GM12878 (cell line): Measurements from ENCODE around the gene MARK4. TPM values are rescaled to one million over a fixed set of nuclear protein-coding genes. Genes with fewer than 3 reads are reported as not detected.

Experiments used
- ATAC-seq: fragments of 200-7000 bp; cut with Tn5 transposase; 3 replicates; pipeline ENCODE4 v1.9.1; 2020; ENCODE audit warnings: mild to moderate bottlenecking, moderate library complexity
- BruUV-seq: library from RNA; stranded (reverse); fragments of 400-500 nt; replicated peaks from 2 replicates; lab custom pipeline; 2021; lab: Mats Ljungman, UMichigan
- CTCF ChIA-PET: fragments of 300-600 bp; sonication (Branson Sonifier 250); formaldehyde crosslinking; extraction: SDS; loops from one replicate; lab custom pipeline; 2021; ENCODE audit warnings: inconsistent platforms; lab: Yijun Ruan, JAX
- POLR2A ChIA-PET: fragments of 350-600 bp; formaldehyde crosslinking; extraction: SDS; loops from one replicate; lab custom pipeline; 2021; ENCODE audit warnings: inconsistent platforms; lab: Charles Lee
- RAD21 ChIA-PET: fragments of 300-600 bp; sonication (Branson Sonifier 250); formaldehyde crosslinking; loops from one replicate; lab custom pipeline; 2023; ENCODE audit warnings: antibody characterized with exemption; ENCODE audit not compliant: unreplicated experiment; lab: Charles Lee
- SMC1A ChIA-PET: fragments of 300-600 bp; sonication (Branson Sonifier 250); formaldehyde crosslinking; loops from one replicate; lab custom pipeline; 2023; ENCODE audit not compliant: unreplicated experiment, uncharacterized antibody; lab: Charles Lee
- DNase-seq: peaks from one replicate; pipeline ENCODE4 v3.0.0-alpha.2; 2011; ENCODE audit warnings: low read depth, low spot score
- FAIRE-seq: peaks from 3 replicates; lab custom pipeline; 2011; peaks lifted over from hg19 to GRCh38; lab: Jason Lieb, UNC
- H2AFZ ChIP-seq: 2 replicates; pipeline ENCODE4 v1.6.0; 2011; ENCODE audit warnings: low read depth, low read length, control low read depth; ENCODE audit not compliant: control insufficient read depth
- H3K27ac ChIP-seq: 2 replicates; pipeline ENCODE4 v1.5.1; 2011; ENCODE audit warnings: control low read depth; ENCODE audit not compliant: control insufficient read depth, insufficient read depth
- H3K27me3 ChIP-seq, 2 experiments: replicated peaks in 1 of 2; 2 replicates each; pipeline versions ENCODE4 v1.6.0 to v1.6.1; 2011; ENCODE audit warnings: low read length in 1 of 2; ENCODE audit not compliant: control insufficient read depth in 2 of 2, insufficient read depth in 2 of 2
- H3K36me3 ChIP-seq, 2 experiments: 2 replicates each; pipeline ENCODE4 v1.5.1; 2011; ENCODE audit warnings: low read length in 1 of 2; ENCODE audit not compliant: control insufficient read depth in 2 of 2, insufficient read depth in 2 of 2
- H3K4me1 ChIP-seq: 2 replicates; pipeline ENCODE4 v1.6.1; 2011; ENCODE audit warnings: mild to moderate bottlenecking, low read length, moderate library complexity, mixed read lengths; ENCODE audit not compliant: control insufficient read depth, insufficient read depth
- H3K4me2 ChIP-seq: 2 replicates; pipeline ENCODE4 v1.6.0; 2011; ENCODE audit warnings: control low read depth; ENCODE audit not compliant: control insufficient read depth, insufficient read depth
- H3K4me3 ChIP-seq: fragments of 200-600 bp; sonication (generic); 2 replicates; pipeline ENCODE4 v1.5.1; 2016
- H3K79me2 ChIP-seq: 2 replicates; pipeline ENCODE4 v1.6.0; 2011; ENCODE audit warnings: low read length; ENCODE audit not compliant: control insufficient read depth, insufficient read depth
- H3K9ac ChIP-seq: 2 replicates; pipeline ENCODE4 v1.8.0; 2011; ENCODE audit warnings: low read length, control low read depth, mixed read lengths; ENCODE audit not compliant: control insufficient read depth, insufficient read depth
- H3K9me3 ChIP-seq: replicated peaks from 3 replicates; pipeline ENCODE4 v1.5.1; 2011; ENCODE audit warnings: mild to moderate bottlenecking, low read length; ENCODE audit not compliant: control insufficient read depth, insufficient read depth
- H4K20me1 ChIP-seq: 2 replicates; pipeline ENCODE4 v1.6.0; 2011; ENCODE audit not compliant: control insufficient read depth, insufficient read depth
- CREB1 ChIP-seq: IDR thresholded peaks from 2 replicates; pipeline ENCODE4 v1.6.1; 2012; ENCODE audit warnings: low read depth, mild to moderate bottlenecking, inconsistent platforms
- ESRRA ChIP-seq: IDR thresholded peaks from 2 replicates; pipeline ENCODE4 v1.6.1; 2012; ENCODE audit warnings: mild to moderate bottlenecking, low read length, improper control_type of control experiment
- GATAD2B ChIP-seq: fragments of 450-650 bp; conservative IDR thresholded peaks from 2 replicates; pipeline ENCODE4 v1.6.1; 2017; ENCODE audit warnings: low read depth, mild to moderate bottlenecking, moderate library complexity
- HCFC1 ChIP-seq: fragments of 150-350 bp; IDR thresholded peaks from 2 replicates; pipeline ENCODE4 v1.6.1; 2014; ENCODE audit warnings: low read length
- HDAC2 ChIP-seq: fragments of 200-600 bp; sonication (generic); IDR thresholded peaks from 2 replicates; pipeline ENCODE4 v1.6.1; 2017
- IKZF1 ChIP-seq: fragments of 450-650 bp; conservative IDR thresholded peaks from 2 replicates; pipeline ENCODE4 v1.6.1; 2017; ENCODE audit warnings: antibody characterized with exemption, mild to moderate bottlenecking
- MYB ChIP-seq: fragments of 150-350 bp; IDR thresholded peaks from 2 replicates; pipeline ENCODE4 v1.6.1; 2014; ENCODE audit warnings: mild to moderate bottlenecking, low read depth, low read length, borderline replicate concordance
- NR2C2 ChIP-seq: IDR thresholded peaks from 2 replicates; pipeline ENCODE4 v1.6.1; 2011; ENCODE audit warnings: borderline replicate concordance, low read depth; ENCODE audit not compliant: control insufficient read depth, insufficient read length
- NR2F1 ChIP-seq: fragments of 450-650 bp; conservative IDR thresholded peaks from 2 replicates; pipeline ENCODE4 v1.6.1; 2017; ENCODE audit warnings: mild to moderate bottlenecking
- PAX5 ChIP-seq: IDR thresholded peaks from 2 replicates; pipeline ENCODE4 v1.6.1; 2011; ENCODE audit warnings: low read depth, low read length, borderline replicate concordance
- POLR2A ChIP-seq: IDR thresholded peaks from 2 replicates; pipeline ENCODE4 v1.6.1; 2011; ENCODE audit warnings: low read depth, mild to moderate bottlenecking, low read length
- POLR2AphosphoS5 ChIP-seq: IDR thresholded peaks from 2 replicates; pipeline ENCODE4 v1.6.1; 2011; ENCODE audit warnings: mild to moderate bottlenecking, low read length, inconsistent platforms
- PRDM15 ChIP-seq: fragments of 450-650 bp; formaldehyde crosslinking; IDR thresholded peaks from 2 replicates; pipeline ENCODE4 v1.4.0; 2020; ENCODE audit warnings: mild to moderate bottlenecking, moderate library complexity
- SP1 ChIP-seq: IDR thresholded peaks from one replicate; pipeline ENCODE4 v1.6.1; 2011; ENCODE audit warnings: low read depth, low read length
- SREBF2 ChIP-seq: IDR thresholded peaks from 2 replicates; pipeline ENCODE4 v1.6.1; 2012; ENCODE audit warnings: mild to moderate bottlenecking, low read length
- SRF ChIP-seq, 2 experiments: IDR thresholded peaks; 2 replicates each; pipeline ENCODE4 v1.6.1; 2011; ENCODE audit warnings: low read depth in 2 of 2, low read length in 2 of 2, mild to moderate bottlenecking in 1 of 2, moderate library complexity in 1 of 2
- SUPT20H ChIP-seq: IDR thresholded peaks from 2 replicates; pipeline ENCODE4 v1.6.1; 2011; ENCODE audit warnings: low read depth, mild to moderate bottlenecking, low read length, moderate library complexity, borderline replicate concordance; ENCODE audit not compliant: control insufficient read depth
- TBL1XR1 ChIP-seq: IDR thresholded peaks from 2 replicates; pipeline ENCODE4 v1.6.1; 2012; ENCODE audit warnings: low read depth, low read length, improper control_type of control experiment
- WGBS: methylation state at CpG from one replicate; pipeline ENCODE4 v1.1.6; 2016; ENCODE audit warnings: low lambda C conversion rate; ENCODE audit not compliant: insufficient replicate concordance, insufficient coverage; ENCODE audit errors: missing lambda C conversion rate; 5-methylcytosine and 5-hydroxymethylcytosine counted together
- in situ Hi-C: fragments of 300-500 bp; cut with MboI; formaldehyde crosslinking; loops from 9 replicates; pipeline ENCODE4 v1.14.3; 2018; ENCODE audit warnings: mixed read lengths
- intact Hi-C: fragments of 100-400 bp; cut with micrococcal nuclease; formaldehyde crosslinking; loops from one replicate; pipeline ENCODE4 v1.14.2; 2022; ENCODE audit not compliant: unreplicated experiment
- polyA plus RNA-seq, 11 experiments: library from polyadenylated mRNA; depleted of rRNA in 4 of 11; unstranded in 6 of 11; stranded (reverse) in 5 of 11; fragments of >200 nt; fragmentation: Nextera tagmentation in 4 of 11; fragmentation: Illumina TruSeq in 1 of 11; extraction: Ambion mirVana in 4 of 11; extraction: Trizol in 1 of 11; gene quantifications; 1 replicate in 1 of 11; 2 replicates in 10 of 11; pipeline versions ENCODE4 v1.2.1 to v1.2.3, GENCODE V29; 2011 to 2016; ENCODE audit warnings: inconsistent platforms in 2 of 11, missing spikeins in 2 of 11, low read depth in 1 of 11
- total RNA-seq, 4 experiments: library from RNA; depleted of rRNA in 3 of 4; stranded (reverse); fragments of >200 nt in 3 of 4; fragmentation: Illumina TruSeq in 1 of 4; extraction: Trizol in 1 of 4; gene quantifications; 2 replicates each; pipeline versions ENCODE4 v1.2.1 to v1.2.3, GENCODE V29; 2013 to 2021
- TF ChIP-seq, protein P1 (sequence below): fragments of 450-650 bp; formaldehyde crosslinking; IDR thresholded peaks from 2 replicates; pipeline ENCODE4 v1.4.0; 2022; ENCODE audit warnings: mild to moderate bottlenecking, moderate library complexity

MARK4 gene
- total and polyA plus RNA-seq, 10 of the 15 experiments (the other 5 are each of a cell fraction or from before 2014, with no cell fraction given) = 0.66 to 24.3 (median 5.1) TPM

GRCh38 chr19:45276284-45276687 lies 25.2 kb downstream of the MARK4 start (continued):
- no peak for TF ChIP-seq SUPT20H
- no peak for TF ChIP-seq TBL1XR1
- TF ChIP-seq, protein P1, sequence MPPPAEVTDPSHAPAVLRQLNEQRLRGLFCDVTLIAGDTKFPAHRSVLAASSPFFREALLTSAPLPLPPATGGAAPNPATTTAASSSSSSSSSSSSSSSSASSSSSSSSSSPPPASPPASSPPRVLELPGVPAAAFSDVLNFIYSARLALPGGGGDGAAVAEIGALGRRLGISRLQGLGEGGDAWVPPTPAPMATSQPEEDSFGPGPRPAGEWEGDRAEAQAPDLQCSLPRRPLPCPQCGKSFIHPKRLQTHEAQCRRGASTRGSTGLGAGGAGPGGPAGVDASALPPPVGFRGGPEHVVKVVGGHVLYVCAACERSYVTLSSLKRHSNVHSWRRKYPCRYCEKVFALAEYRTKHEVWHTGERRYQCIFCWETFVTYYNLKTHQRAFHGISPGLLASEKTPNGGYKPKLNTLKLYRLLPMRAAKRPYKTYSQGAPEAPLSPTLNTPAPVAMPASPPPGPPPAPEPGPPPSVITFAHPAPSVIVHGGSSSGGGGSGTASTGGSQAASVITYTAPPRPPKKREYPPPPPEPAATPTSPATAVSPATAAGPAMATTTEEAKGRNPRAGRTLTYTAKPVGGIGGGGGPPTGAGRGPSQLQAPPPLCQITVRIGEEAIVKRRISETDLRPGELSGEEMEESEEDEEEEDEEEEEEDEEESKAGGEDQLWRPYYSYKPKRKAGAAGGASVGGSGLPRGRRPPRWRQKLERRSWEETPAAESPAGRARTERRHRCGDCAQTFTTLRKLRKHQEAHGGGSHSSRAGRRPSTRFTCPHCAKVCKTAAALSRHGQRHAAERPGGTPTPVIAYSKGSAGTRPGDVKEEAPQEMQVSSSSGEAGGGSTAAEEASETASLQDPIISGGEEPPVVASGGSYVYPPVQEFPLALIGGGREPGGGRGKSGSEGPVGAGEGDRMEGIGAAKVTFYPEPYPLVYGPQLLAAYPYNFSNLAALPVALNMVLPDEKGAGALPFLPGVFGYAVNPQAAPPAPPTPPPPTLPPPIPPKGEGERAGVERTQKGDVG (CRISPR knock-in tag) = no peak
- TF ChIP-seq SP1 = no peak
- TF ChIP-seq IKZF1 = no peak
- TF ChIP-seq POLR2A = no peak
- TF ChIP-seq NR2F1 = no peak
- no peak for TF ChIP-seq MYB
- no peak for TF ChIP-seq NR2C2
- TF ChIP-seq PAX5 = no peak

DNA sequence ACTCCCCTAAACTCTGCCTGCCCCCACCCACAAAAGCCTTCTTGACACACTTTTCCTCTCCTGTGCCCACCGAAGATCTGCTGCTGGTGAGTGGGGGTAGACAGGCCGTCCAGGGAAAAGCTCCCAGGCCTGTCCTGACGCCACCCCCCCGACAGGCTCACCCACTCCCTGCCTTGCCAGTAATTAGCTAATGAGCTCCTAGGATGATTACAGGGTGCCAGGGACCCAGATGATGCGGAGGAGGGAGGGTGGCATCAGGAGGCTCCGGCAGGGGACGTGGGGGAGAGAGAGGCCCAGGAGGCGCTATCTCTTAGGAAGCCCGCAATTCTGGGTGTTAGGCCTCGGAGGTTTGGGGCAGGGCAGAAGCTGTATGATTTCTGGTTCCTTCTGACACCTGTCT lies 27.0 kb downstream of the MARK4 start:
- SMC1A ChIA-PET = no interaction called here
- Histone ChIP-seq H3K9me3 (no peaks in the 10 kb centered on the region), H3K9ac (no peak overlapping the region), H3K27me3 (no peaks in the 10 kb centered on the region), H3K27ac (no peak overlapping the region), H4K20me1 (no peaks in the 10 kb centered on the region), H3K36me3 (peaks cover 0 to 2% of the 10 kb centered on the region in 2 experiments; a peak in 3 of 4 replicates), H3K4me3 (no peak overlapping the region), H2AFZ (no peak overlapping the region), H3K79me2 (no peaks in the 10 kb centered on the region), H3K4me2 (no peak overlapping the region), H3K4me1 (no peaks in the 10 kb centered on the region)
- no TSS peak for BruUV-seq
- 91% methylated on average over 10 of the region's 10 CpGs for WGBS
- RAD21 ChIA-PET = no interaction called here
- TF ChIP-seq HCFC1 = no peak
- no peak for TF ChIP-seq ESRRA
- TF ChIP-seq SREBF2 = no peak
- TF ChIP-seq HDAC2 = no peak
- TF ChIP-seq POLR2AphosphoS5 = no peak
- no peak for TF ChIP-seq GATAD2B
- TF ChIP-seq CREB1 = no peak
- TF ChIP-seq SRF (IDR thresholded peaks at IDR 0.05; ENCODE audit: low read depth in 2 of 2, low read length in 2 of 2) = no peak
- no peak for TF ChIP-seq PRDM15 (CRISPR knock-in tag)
- FAIRE-seq (no peak), DNase-seq (no peak), ATAC-seq (no peak)
- in situ Hi-C loops (no loop called here), intact Hi-C loops (no loop called here)
- POLR2A ChIA-PET = no interaction called here
- CTCF ChIA-PET = no interaction called here
